BE2C (cell line): ENCODE results near the gene IRF6.
"Not testable (repeated sequence)": the region's sequence is repeated elsewhere in the genome, so short reads cannot be mapped to it uniquely, and the experiment has no call there.

Source experiments
- DNase-seq: peaks from one replicate; pipeline ENCODE4 v3.0.0-alpha.2; 2020
- H3K27me3 ChIP-seq: fragments of 250-450 bp; sonication (Bioruptor Pico); 2 replicates; pipeline ENCODE4 v1.5.1; 2020; ENCODE audit warnings: mild to moderate bottlenecking
- H3K36me3 ChIP-seq: fragments of 250-450 bp; sonication (Bioruptor Pico); 2 replicates; pipeline ENCODE4 v1.5.1; 2020; ENCODE audit warnings: mild to moderate bottlenecking
- H3K4me1 ChIP-seq: fragments of 250-450 bp; sonication (Bioruptor Pico); 2 replicates; pipeline ENCODE4 v1.5.1; 2020
- H3K4me3 ChIP-seq: 2 replicates; pipeline ENCODE4 v1.5.1; 2011; ENCODE audit warnings: low read depth, low read length
- H3K9me3 ChIP-seq: fragments of 250-450 bp; sonication (Bioruptor Pico); 2 replicates; pipeline ENCODE4 v1.5.1; 2020
- TF ChIP-seq, protein P1 (sequence below): IDR thresholded peaks from 2 replicates; pipeline ENCODE4 v1.5.1; 2012; ENCODE audit warnings: mild to moderate bottlenecking, low read depth, low read length

IRF6 gene

DNA sequence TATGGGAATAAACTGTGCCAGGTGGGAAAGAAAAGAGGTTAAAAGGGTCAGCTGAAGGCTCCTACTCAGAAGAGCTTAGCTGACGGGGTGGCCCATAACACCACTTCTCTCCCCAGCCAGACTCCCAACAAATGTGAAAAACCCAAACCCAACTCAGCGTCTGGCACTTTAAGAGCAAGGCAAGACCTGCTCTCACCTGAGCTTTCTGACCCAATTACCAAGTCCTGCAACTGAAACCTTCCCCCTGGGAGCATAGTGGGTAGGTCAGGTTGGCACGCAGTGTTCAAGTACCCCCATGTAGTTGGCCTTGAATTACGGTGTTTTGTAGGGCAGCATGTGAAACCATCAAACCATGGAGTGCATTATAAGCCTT is 3.2 kb downstream of the IRF6 start:
- Histone ChIP-seq H3K27me3 (no peaks in the 10 kb centered on the region), H3K4me1 (peaks cover 31% of the 10 kb centered on the region), H3K36me3 (no peaks in the 10 kb centered on the region), H3K9me3 (no peaks in the 10 kb centered on the region), H3K4me3 (no peak overlapping the region)
- TF ChIP-seq, protein P1, sequence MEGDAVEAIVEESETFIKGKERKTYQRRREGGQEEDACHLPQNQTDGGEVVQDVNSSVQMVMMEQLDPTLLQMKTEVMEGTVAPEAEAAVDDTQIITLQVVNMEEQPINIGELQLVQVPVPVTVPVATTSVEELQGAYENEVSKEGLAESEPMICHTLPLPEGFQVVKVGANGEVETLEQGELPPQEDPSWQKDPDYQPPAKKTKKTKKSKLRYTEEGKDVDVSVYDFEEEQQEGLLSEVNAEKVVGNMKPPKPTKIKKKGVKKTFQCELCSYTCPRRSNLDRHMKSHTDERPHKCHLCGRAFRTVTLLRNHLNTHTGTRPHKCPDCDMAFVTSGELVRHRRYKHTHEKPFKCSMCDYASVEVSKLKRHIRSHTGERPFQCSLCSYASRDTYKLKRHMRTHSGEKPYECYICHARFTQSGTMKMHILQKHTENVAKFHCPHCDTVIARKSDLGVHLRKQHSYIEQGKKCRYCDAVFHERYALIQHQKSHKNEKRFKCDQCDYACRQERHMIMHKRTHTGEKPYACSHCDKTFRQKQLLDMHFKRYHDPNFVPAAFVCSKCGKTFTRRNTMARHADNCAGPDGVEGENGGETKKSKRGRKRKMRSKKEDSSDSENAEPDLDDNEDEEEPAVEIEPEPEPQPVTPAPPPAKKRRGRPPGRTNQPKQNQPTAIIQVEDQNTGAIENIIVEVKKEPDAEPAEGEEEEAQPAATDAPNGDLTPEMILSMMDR = no peak
- DNase-seq = no peak

DNA sequence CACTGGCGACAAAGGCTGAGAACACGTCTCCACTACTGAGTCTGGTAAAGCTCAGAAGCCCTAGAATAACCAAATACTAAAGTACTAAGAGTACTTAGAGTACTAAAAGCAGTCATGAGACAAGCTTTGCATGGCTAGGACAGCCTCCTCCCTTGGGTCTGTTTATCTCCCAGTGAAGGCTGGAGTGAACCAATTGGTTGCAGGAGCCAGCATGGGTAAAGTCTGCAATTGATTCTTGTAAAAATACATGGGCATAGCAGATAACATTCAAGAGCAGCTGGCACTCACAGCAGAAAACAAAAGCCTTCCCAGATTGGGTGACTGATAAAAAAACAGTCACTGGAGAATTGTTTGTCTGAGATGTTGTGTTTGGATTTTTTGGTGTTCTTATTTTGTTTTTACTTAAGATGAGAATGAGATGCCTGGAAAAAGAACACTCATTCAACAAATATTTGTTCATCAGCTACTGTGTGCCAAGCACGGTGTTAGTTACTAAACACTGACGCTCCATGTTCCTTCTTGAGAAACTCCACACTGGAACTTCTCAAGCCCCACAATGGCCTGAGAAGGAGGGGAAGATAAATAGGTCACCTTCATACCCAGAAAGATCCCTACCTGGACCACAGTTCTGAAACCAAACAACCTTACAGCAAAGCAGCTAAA is 3.7 kb downstream of the IRF6 start:
- DNase-seq = peak; percentile 49
- Histone ChIP-seq H3K4me3 (no peak overlapping the region), H3K27me3 (no peaks in the 10 kb centered on the region), H3K9me3 (no peaks in the 10 kb centered on the region), H3K4me1 (peaks cover 26% of the 10 kb centered on the region), H3K36me3 (no peaks in the 10 kb centered on the region)
- TF ChIP-seq, protein P1 = no peak

DNA sequence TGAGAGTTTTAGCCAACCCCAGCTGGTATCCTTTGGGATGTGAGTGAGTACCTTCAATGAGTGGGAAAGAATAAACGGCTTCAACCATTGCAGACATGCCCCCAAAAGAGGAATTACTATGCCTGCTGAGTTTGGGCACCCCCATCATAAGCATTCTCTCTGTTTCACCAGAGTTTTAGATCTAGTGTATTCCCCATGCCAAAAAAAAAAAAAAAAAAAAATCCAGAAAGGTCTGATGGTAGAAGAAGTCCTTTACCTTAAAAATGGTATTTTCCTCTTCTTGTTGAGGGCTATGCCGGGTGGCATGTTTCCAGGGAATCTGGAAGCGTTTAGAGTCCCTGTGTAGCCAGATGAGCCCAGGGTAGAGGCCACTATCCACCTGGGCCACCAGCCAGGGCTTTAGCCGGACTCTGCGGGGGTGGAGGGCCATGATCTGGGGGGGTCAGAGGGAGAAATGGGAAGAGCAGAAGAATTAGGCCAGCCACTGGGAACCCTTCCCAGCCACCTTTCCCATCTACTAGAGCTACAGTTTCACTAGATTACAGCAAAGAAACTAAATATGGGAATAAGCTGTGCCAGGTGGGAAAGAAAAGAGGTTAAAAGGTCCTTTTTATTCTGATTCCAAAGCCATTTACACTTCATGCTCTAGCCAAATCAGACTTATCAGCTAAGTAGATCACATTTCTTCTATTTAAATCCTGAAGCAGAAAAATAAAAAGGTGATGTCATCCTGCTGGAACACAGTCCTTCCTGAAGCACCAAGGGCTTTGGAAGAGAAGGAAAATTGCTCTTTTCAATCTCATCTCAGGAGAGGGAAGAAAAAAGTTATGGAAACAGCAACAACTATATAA is 4.7 kb downstream of the IRF6 start:
- Histone ChIP-seq H3K9me3 (no peaks in the 10 kb centered on the region), H3K36me3 (no peaks in the 10 kb centered on the region), H3K27me3 (no peaks in the 10 kb centered on the region), H3K4me1 (peaks cover 24% of the 10 kb centered on the region), H3K4me3 (peak overlapping the region; percentile 1; the same call in 1 of the 2 replicates)
- TF ChIP-seq, protein P1 = no peak
- peak; percentile 39 for DNase-seq

DNA sequence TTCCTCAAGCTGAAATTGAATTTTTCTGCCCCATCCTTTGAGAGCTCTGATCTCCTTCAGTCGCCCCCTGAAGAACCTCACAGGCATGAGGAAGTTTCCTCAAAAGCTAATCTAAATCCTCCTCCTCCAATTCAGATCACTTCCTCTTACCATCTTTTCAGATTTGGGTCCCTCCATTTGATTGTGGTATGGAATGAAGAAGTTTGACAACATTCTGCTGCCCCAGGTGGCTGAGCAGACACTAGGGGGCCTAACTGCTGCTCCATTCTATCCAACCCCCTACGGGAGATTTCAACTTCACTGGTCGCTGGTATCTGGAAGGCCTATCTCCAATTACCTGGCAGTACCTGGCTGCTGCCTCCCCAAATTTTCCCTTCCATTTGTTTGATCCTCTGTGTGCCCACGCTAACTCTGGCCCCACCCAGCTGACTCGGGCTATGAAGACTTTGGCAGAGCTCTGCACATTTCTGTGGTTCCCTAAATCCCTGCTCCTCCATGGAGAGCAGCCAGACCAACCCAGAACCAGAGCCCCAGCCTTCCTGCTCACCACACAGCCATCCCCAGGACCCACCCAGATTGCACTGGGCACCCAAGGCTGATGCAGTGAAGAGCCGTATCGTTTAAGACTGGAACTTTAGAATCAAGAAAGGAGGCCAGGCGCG is 7.8 kb downstream of the IRF6 start:
- Histone ChIP-seq H3K4me3 (no peak overlapping the region), H3K27me3 (no peaks in the 10 kb centered on the region), H3K9me3 (no peaks in the 10 kb centered on the region), H3K4me1 (peaks cover 21% of the 10 kb centered on the region), H3K36me3 (no peaks in the 10 kb centered on the region)
- no peak for DNase-seq
- TF ChIP-seq, protein P1 = peak; percentile 49

DNA sequence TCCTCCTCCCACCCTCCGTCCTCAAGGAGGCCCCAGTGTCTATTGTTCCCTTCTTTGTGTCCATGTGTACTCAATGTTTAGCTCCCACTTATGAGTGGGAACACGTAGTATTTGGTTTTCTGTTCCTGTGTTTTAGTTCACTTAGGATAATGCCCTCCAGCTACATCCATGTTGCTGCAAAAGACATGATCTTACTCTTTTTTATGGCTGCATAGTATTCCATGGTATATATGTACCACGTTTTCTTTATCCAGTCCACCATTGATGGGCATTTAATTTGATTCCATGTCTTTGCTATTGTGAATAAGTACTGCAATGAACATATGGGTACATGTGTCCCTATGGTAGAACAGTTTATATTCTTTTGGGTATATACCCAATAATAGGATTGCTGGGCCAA is 12.2 kb downstream of the IRF6 start:
- not testable (repeated sequence) for DNase-seq, H3K9me3 ChIP-seq, H3K27me3 ChIP-seq, H3K36me3 ChIP-seq, H3K4me1 ChIP-seq, H3K4me3 ChIP-seq

DNA sequence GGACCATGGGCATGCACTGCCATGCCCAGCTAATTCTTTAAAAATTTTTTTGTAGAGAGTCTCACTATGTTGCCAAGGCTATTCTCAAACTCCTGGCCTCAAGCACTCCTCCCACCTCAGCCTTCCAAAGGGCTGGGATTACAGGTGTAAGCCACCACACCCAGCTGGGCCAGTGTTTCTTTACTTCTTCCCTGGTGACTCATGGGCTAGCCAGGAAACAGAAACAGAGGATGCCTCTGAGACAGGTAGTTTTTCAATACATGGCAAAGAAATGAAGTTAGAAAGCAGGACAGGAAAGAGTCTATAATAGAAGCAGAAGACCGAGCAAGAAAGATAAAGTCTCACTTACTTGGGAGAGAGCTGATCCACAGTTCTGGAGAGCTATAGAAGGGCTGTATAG is 14.0 kb downstream of the IRF6 start:
- H3K4me1 ChIP-seq = no peaks in the 10 kb centered on the region
- no peaks in the 10 kb centered on the region for H3K27me3 ChIP-seq
- TF ChIP-seq, protein P1 = no peak
- H3K36me3 ChIP-seq = no peaks in the 10 kb centered on the region; the same call in 1 of the 2 replicates
- H3K4me3 ChIP-seq = no peak overlapping the region
- no peaks in the 10 kb centered on the region for H3K9me3 ChIP-seq
- no peak for DNase-seq
